HG03571 (cell line): Measurements from ENCODE around the gene XYLT2.
"Not testable (repeated sequence)": the region's sequence is repeated elsewhere in the genome, so short reads cannot be mapped to it uniquely, and the experiment has no call there.

ENCODE experiments used
- ATAC-seq: cut with Tn5 transposase; IDR thresholded peaks from one replicate; pipeline ENCODE4 v1.9.1; 2021; ENCODE audit not compliant: unreplicated experiment

The XYLT2 gene

GRCh38 chr17:50345432-50346312, at the start of gene XYLT2:
XYLT2 (plus strand) TSS chr17:50346126; CDS start chr17:50346141, 15 bp downstream.
- ATAC-seq = peak; percentile 71

- no peak for ATAC-seq
These were observed 48.5 kb upstream of the XYLT2 start for GRCh38 chr17:50297407-50297865.

- no peak for ATAC-seq
These were observed 47.9 kb upstream of the XYLT2 start for GRCh38 chr17:50298018-50298417.

- ATAC-seq = no peak
These were observed 46.1 kb upstream of the XYLT2 start for GRCh38 chr17:50299776-50300175.

- ATAC-seq = not testable (repeated sequence)
These were observed 45.1 kb upstream of the XYLT2 start for GRCh38 chr17:50300824-50301223.

- ATAC-seq = no peak
These were observed 43.9 kb upstream of the XYLT2 start for GRCh38 chr17:50301891-50302584.

GRCh38 chr17:50303051-50303450, 42.9 kb upstream of the XYLT2 start:
- ATAC-seq = no peak

- ATAC-seq = no peak
These were observed 42.3 kb upstream of the XYLT2 start for GRCh38 chr17:50303596-50303995.

GRCh38 chr17:50304781-50305404, 41.0 kb upstream of the XYLT2 start:
- ATAC-seq = no peak

- no peak for ATAC-seq
These were observed 38.3 kb upstream of the XYLT2 start for GRCh38 chr17:50307654-50308053.

- no peak for ATAC-seq
These were observed 37.3 kb upstream of the XYLT2 start for GRCh38 chr17:50308666-50309065.

- ATAC-seq = no peak
These were observed 35.3 kb upstream of the XYLT2 start for GRCh38 chr17:50310455-50311111.

GRCh38 chr17:50311112-50311460, 34.8 kb upstream of the XYLT2 start:
- ATAC-seq = no peak

GRCh38 chr17:50311483-50311882, 34.4 kb upstream of the XYLT2 start:
- no peak for ATAC-seq

GRCh38 chr17:50312308-50312707, 33.6 kb upstream of the XYLT2 start:
- no peak for ATAC-seq

- no peak for ATAC-seq
These were observed 31.4 kb upstream of the XYLT2 start for GRCh38 chr17:50314456-50315011.

- no peak for ATAC-seq
These were observed 29.8 kb upstream of the XYLT2 start for GRCh38 chr17:50316016-50316587.

- not testable (repeated sequence) for ATAC-seq
These were observed 29.3 kb upstream of the XYLT2 start for GRCh38 chr17:50316660-50317059.

- no peak for ATAC-seq
These were observed 28.8 kb upstream of the XYLT2 start for GRCh38 chr17:50317121-50317520.

GRCh38 chr17:50318501-50319285, 27.2 kb upstream of the XYLT2 start:
- no peak for ATAC-seq
